Kidney (tissue), 14 donors: ENCODE results near the gene RBMS3. TPM values are rescaled to one million over a fixed set of nuclear protein-coding genes. Genes with fewer than 3 reads are reported as not detected.
"Not testable (repeated sequence)": the region's sequence is repeated elsewhere in the genome, so short reads cannot be mapped to it uniquely, and the experiment has no call there.

ENCODE experiments used
- DNase-seq, 5 donors: peaks; one replicate each; pipeline ENCODE4 v3.0.0-alpha.2; 2013 to 2020
- FAIRE-seq: peaks from 2 replicates; lab custom pipeline; 2012; peaks lifted over from hg19 to GRCh38; lab: Jason Lieb, UNC
- H3K27ac ChIP-seq, 2 donors: one replicate each; pipeline ENCODE4 v1.7.0; 2013; ENCODE audit warnings: low read depth in 2 of 2, low read length in 2 of 2, inconsistent platforms in 1 of 2
- H3K27me3 ChIP-seq: one replicate; pipeline ENCODE4 v1.7.1; 2013; ENCODE audit warnings: low read length, inconsistent platforms; ENCODE audit not compliant: control insufficient read depth, insufficient read depth
- H3K36me3 ChIP-seq, 3 donors: one replicate each; pipeline versions ENCODE4 v1.7.0 to v1.7.1; 2013; ENCODE audit warnings: low read length in 3 of 3, control low read depth in 1 of 3, inconsistent platforms in 1 of 3; ENCODE audit not compliant: insufficient read depth in 3 of 3, control insufficient read depth in 2 of 3
- H3K4me1 ChIP-seq, 3 donors: one replicate each; pipeline versions ENCODE4 v1.7.0 to v1.7.1; 2013; ENCODE audit warnings: low read length in 3 of 3, inconsistent platforms in 1 of 3, low read depth in 1 of 3; ENCODE audit not compliant: control insufficient read depth in 2 of 3, insufficient read depth in 2 of 3
- H3K4me3 ChIP-seq, 3 donors: one replicate each; pipeline versions ENCODE4 v1.7.0 to v1.8.1; 2013; ENCODE audit warnings: low read length in 3 of 3, control low read depth in 1 of 3, inconsistent platforms in 1 of 3
- H3K9ac ChIP-seq, 3 donors: one replicate each; pipeline versions ENCODE4 v1.7.0 to v1.7.1; 2013; ENCODE audit warnings: low read length in 3 of 3, control low read depth in 1 of 3, inconsistent platforms in 1 of 3
- H3K9me3 ChIP-seq, 3 donors: one replicate each; pipeline versions ENCODE4 v1.7.0 to v1.7.1; 2013; ENCODE audit warnings: low read length in 3 of 3, control low read depth in 1 of 3, inconsistent platforms in 1 of 3; ENCODE audit not compliant: control insufficient read depth in 2 of 3, insufficient read depth in 1 of 3
- intact Hi-C: fragments of 100-400 bp; cut with DNase I; formaldehyde crosslinking; loops from one replicate; pipeline ENCODE4 v1.11.1; 2022
- polyA plus RNA-seq: library from polyadenylated mRNA; stranded (reverse); fragments of 350-450 nt; fragmentation: Illumina TruSeq; extraction: RNeasy Lipid Tissue Mini Kit (QIAGEN cat#74804); gene quantifications from one replicate; pipeline ENCODE4 v1.2.3, GENCODE V29; 2014; ENCODE audit warnings: low read depth, low replicate concordance; ENCODE audit not compliant: insufficient read depth
- total RNA-seq: library from RNA; stranded (reverse); fragmentation: NEBNext Ultra II Directional; extraction: Animal tissue kit (Norgen Biotek cat#: 25700); gene quantifications from one replicate; pipeline ENCODE4 v1.2.1, GENCODE V29; 2021
- TF ChIP-seq, protein P1 (sequence below): IDR thresholded peaks from 3 replicates; pipeline ENCODE4 v1.5.1; 2012; ENCODE audit warnings: mild to moderate bottlenecking, moderate library complexity, borderline replicate concordance; ENCODE audit not compliant: insufficient read depth; ENCODE audit errors: extremely low read depth
- donor health status: control.
- donor health status: control.
- donor health status: control.
- donor health status: control.
- donor health status: control.
- donor health status: DM: yes; HTN: yes; CAD: no.
- donor health status: Normal renal cell carcinoma (clear cell type).

Gene RBMS3
- total and polyA plus RNA-seq, 2 donors from 2014 or later: 3.2 to 48.8 TPM

- Histone ChIP-seq H3K9ac (no peak overlapping the region), H3K36me3 (no peaks in the 10 kb centered on the region), H3K27me3 (no peaks in the 10 kb centered on the region), H3K27ac (no peak overlapping the region), H3K9me3 (no peaks in the 10 kb centered on the region), H3K4me1 (no peaks in the 10 kb centered on the region), H3K4me3 (no peak overlapping the region)
- no peak for DNase-seq
- no peak for FAIRE-seq
- TF ChIP-seq, protein P1, sequence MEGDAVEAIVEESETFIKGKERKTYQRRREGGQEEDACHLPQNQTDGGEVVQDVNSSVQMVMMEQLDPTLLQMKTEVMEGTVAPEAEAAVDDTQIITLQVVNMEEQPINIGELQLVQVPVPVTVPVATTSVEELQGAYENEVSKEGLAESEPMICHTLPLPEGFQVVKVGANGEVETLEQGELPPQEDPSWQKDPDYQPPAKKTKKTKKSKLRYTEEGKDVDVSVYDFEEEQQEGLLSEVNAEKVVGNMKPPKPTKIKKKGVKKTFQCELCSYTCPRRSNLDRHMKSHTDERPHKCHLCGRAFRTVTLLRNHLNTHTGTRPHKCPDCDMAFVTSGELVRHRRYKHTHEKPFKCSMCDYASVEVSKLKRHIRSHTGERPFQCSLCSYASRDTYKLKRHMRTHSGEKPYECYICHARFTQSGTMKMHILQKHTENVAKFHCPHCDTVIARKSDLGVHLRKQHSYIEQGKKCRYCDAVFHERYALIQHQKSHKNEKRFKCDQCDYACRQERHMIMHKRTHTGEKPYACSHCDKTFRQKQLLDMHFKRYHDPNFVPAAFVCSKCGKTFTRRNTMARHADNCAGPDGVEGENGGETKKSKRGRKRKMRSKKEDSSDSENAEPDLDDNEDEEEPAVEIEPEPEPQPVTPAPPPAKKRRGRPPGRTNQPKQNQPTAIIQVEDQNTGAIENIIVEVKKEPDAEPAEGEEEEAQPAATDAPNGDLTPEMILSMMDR: no peak
- intact Hi-C loops: no loop called here
Observed at GRCh38 chr3:30048431-30048830, 767.6 kb downstream of the RBMS3 start.

DNA sequence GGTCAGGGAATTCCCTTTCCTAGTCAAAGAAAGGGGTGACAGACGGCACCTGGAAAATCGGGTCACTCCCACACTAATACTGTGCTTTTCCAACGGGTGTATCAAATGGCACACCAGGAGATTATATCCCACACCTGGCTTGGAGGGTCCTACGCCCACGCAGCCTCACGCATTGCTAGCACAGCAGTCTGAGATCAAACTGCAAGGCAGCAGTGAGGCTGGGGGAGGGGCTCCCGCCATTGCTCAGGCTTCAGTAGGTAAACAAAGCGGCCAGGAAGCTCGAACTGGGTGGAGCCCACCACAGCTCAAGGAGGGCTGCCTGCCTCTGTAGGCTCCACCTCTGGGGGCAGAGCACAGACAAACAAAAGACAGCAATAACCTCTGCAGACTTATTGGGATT, 769.2 kb downstream of the RBMS3 start:
- DNase-seq, H3K4me3 ChIP-seq, H3K4me1 ChIP-seq, H3K27me3 ChIP-seq, H3K36me3 ChIP-seq, H3K9ac ChIP-seq, intact Hi-C loops, FAIRE-seq, H3K27ac ChIP-seq, H3K9me3 ChIP-seq: not testable (repeated sequence)

- no peak for FAIRE-seq
- no peak for DNase-seq
- no peaks in the 10 kb centered on the region for H3K36me3 ChIP-seq
- H3K27me3 ChIP-seq: no peaks in the 10 kb centered on the region
- TF ChIP-seq, protein P1: no peak
- H3K4me1 ChIP-seq: no peaks in the 10 kb centered on the region
- intact Hi-C loops: no loop called here
- H3K27ac ChIP-seq: no peak overlapping the region
- no peak overlapping the region for H3K9ac ChIP-seq
- H3K9me3 ChIP-seq: no peaks in the 10 kb centered on the region
- H3K4me3 ChIP-seq: no peak overlapping the region
Observed at GRCh38 chr3:30059240-30059639, 778.4 kb downstream of the RBMS3 start.
